CD4-positive, alpha-beta T cell treated with Interleukin-6 at 100 ng/mL for 8 hours (primary cell): ENCODE results near the gene SLC35E2B.

ENCODE experiments used
- DNase-seq: peaks from one replicate; pipeline ENCODE4 v3.0.0-alpha.2; 2020; ENCODE audit warnings: mixed read lengths, low spot score

Gene SLC35E2B

DNA sequence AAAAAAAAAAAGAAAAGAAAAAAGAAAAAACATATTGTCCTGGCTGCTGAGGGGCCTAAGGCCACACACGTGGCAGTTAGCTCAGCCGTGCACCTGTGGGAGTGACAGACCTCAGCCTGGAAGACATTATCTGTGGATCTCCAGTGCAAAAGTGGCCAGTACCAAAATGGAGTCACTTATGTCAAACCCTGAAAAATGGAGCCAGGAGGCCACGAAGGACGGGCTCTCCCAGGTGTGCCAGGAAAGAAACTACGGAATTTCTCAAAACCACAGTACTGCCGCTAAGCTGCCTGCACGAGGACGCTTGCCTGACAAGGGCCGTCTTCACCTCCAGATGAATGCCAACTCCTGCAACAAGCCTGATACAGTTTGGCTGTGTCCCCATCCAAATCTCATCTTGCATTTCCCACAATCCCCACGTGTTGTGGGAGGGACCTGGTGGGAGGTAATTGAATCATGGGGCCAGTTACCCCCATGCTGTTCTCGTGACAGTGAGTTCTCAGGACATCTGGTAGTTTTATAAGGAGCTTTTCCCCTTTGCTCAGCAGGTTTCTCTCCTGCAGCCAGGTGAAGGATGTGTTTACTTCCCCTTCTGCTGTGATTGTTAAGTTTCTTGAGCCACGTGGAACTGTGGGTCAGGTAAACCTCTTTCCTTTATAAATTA, 82.6 kb downstream of the SLC35E2B start:
- DNase-seq, result no peak
